HTERT RPE-1 (cell line): ENCODE results near the gene CPN2.

Source experiments
- in situ Hi-C: fragments of 300-500 bp; cut with MboI; formaldehyde crosslinking; loops from 4 replicates; pipeline ENCODE4 v1.14.3; 2020; ENCODE audit warnings: low sequenced_read_pairs

Gene CPN2

GRCh38 chr3:194298331-194299227 is 52.5 kb downstream of the CPN2 start:
- in situ Hi-C loops = no loop called here

GRCh38 chr3:194296454-194297263 is 54.5 kb downstream of the CPN2 start:
- in situ Hi-C loops = no loop called here

GRCh38 chr3:194294895-194295214 is 56.3 kb downstream of the CPN2 start:
- in situ Hi-C loops = no loop called here

- in situ Hi-C loops = no loop called here
Observed at GRCh38 chr3:194294199-194294894, 56.8 kb downstream of the CPN2 start.

- in situ Hi-C loops = no loop called here
Observed at GRCh38 chr3:194293546-194294198, 57.5 kb downstream of the CPN2 start.

GRCh38 chr3:194292331-194292730 is 58.8 kb downstream of the CPN2 start:
- in situ Hi-C loops = no loop called here
